HT-29 (cell line): ENCODE data around the gene PLA2G6. TPM values are rescaled to one million over a fixed set of nuclear protein-coding genes. Genes with fewer than 3 reads are reported as not detected.

Experiments used
- DNase-seq: peaks from one replicate; pipeline ENCODE4 v3.0.0-alpha.2; 2015; ENCODE audit warnings: low spot score
- total RNA-seq: library from RNA; depleted of rRNA; stranded (reverse); fragments of >200 nt; shearing (Covaris generic); gene quantifications from 2 replicates; pipeline ENCODE4 v1.2.3, GENCODE V29; 2014

PLA2G6 gene
- total RNA-seq, 1 experiment from 2014 or later = 16.1 TPM

- DNase-seq = peak; percentile 71
Measured at GRCh38 chr22:38110008-38110862, 71.4 kb downstream of the PLA2G6 start, which contains the start of gene BAIAP2L2. TSS of gene BAIAP2L2 (minus strand) at chr22:38110684. CDS start at chr22:38110525, 159 bp downstream.

- DNase-seq = peak; percentile 23
Measured at GRCh38 chr22:38109371-38110001, 72.1 kb downstream of the PLA2G6 start.

GRCh38 chr22:38108561-38109319, 72.9 kb downstream of the PLA2G6 start:
- no peak for DNase-seq

DNA sequence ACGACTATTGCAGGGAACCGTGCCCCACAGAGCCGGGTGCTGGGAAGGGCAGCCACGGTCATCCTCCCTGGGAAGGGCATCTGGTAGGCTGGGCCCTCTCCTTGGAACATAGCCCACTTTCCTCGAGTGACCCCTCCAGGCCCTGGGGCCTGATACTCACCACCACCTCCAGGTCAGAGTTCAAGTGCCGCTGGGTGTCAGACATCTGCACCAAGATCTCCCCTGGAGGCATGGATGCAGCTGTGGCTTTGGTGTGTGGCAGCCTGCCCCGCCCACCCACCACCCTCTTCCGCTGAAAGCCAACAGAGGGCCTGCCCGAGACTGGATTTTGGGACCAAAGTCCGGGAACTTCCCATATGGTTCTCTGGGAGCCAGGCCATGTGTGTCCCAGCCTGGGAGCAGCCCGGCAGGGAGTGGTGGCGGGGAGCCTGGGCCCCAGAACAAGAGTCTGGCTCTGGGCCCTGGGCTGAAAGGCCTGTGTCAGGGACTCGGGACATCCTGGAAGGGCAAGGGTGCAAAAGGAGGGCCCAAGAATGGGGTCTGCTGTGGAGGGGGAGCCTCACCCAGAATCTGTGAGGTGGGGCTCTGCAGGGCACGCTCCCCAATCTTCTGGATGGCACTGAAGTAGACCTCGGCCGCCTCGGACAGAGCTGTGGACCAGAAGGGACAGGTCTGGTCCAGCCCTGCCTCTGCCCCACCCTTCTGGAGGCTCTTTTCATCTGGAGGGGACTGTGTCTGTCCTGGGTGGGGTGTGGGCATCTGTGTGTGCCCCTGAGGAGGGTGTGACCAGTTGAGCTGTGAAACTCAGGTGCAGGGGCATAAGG, 73.7 kb downstream of the PLA2G6 start:
- DNase-seq = peak; percentile 69

DNA sequence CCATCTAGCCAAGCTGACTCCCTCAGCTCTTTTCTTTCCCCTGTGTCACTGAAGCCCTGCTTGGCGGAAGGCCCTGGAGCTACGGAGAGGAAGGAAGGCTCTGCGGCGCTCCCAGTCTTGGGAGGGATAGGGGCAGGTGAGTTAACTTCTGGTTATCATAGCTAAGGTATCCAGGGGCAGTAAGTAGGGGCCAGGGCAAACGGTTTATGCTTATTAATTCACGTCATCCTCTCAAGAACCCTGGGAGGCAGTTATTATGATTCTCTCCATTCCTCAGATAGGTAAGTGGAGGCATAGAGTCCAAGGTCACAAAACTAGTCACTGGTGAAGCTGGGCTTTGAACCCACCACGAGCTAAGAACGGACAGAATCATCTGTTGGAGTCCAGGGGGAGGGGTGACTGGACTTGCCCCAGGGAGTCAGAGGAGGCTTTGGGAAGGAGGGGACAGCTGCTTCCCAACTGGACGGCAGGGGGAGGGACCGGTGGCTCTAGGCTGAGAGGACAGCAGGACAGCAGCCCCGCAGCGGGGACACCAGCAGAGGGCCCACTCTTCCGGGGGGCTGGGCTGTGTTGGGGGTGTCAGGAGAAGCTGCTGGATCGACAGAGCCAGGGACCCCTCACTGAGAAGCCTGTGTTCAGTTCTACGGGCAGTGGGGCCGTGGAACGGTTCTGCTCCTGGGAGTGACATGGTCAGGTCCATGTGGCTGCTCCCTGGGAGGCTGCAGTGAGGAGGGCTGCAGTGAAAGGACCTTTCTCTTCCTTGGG, 74.6 kb downstream of the PLA2G6 start:
- no peak for DNase-seq

DNA sequence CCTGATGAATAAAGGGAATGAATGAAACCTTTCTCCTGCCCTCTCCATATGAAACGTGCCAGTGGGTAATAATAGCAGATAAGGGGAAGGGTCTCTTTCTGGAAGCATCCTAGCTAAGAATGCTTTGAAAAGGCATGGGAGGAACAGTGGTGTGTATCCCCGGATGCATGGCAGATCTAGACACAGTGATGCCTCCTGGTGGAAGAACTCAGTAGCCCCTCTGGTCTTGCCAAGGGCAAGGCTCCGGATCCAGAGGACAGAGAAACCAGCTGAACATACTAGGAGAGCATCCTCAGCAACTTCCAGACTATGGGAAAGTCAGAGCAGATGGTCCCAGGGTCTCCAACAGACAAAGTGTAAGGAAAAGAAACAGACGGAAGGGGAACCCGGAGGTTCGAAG, 77.5 kb downstream of the PLA2G6 start:
- DNase-seq = no peak

DNA sequence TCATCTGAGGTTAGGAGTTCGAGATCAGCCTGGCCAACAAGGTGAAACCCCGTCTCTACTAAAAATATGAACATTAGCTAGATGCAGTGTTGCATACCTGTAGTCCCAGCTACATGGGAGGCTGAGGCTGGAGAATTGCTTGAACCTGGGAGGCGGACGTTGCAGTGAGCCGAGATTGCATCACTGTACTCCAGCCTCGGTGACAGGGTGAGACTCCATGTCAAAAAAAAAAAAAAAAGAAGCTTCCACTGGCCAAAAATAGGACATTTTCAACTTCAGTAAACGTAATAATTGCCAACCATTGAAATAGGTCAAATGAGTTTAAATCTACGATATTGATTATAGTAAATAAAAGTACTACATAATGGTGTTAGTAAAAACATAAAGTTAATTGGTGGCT, 78.0 kb downstream of the PLA2G6 start:
- no peak for DNase-seq

- DNase-seq = no peak
Measured at GRCh38 chr22:38098410-38099249, 83.0 kb downstream of the PLA2G6 start.

DNA sequence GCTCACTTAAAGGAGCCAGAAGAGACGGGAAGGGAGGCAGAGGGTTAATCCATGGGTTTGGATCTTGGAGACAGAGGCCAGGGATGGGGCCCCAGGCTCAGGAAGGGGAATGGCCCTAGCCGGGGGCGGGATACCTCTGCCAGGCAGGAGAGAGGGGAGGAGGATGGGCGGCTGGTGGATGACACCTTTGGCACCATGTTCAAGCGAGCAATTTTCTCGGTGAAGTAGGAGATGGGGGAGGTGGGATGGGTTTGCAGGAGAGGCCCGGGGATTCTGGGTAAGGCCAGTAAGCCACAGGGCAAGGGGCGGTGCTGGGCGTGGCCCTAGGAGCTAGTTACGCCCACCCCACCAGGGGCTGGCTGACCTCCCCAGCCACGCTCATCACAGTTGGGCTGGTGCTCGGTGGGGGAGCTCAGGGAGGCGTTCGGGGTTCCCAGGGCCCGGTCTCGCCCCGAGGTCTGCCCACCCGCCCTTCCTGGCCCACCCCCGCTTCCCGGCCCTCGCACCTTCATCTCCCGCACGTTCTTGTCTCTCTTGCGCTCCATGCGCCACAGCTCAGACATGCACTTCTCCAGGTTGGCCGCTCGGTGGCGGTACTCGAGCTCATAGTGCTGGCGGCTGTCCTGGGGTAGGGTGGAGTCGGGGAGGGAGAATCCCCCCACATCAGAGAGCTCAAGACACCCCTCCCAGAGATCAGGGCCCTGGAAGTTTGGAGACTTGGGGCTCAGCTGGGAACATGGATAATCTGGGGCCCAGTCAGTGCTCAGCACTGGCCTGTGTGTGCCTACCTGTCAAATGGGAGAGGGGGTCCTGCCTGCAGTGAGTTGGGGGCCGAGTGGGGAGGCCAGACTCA, 83.8 kb downstream of the PLA2G6 start:
- DNase-seq = no peak

DNA sequence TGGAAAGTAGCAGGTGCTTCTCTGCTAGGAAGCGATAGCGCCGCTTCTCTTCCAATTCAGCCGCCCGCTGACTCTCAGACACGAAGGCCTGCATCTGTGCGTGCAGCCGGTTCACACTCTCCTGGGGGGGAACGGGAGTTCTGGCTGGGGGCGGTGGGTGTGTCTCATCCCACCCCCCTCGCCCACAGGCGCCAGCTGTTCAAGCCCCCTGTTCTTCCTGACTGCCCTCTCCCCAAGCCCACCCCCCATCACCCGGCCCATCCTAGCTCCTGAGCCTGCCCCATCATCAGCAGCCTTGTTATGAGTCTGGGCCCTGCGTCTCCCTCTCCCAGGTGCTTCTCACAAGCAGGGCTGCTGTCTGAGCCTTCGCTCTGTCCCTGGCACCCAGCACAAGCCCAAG, 84.6 kb downstream of the PLA2G6 start:
- no peak for DNase-seq

DNA sequence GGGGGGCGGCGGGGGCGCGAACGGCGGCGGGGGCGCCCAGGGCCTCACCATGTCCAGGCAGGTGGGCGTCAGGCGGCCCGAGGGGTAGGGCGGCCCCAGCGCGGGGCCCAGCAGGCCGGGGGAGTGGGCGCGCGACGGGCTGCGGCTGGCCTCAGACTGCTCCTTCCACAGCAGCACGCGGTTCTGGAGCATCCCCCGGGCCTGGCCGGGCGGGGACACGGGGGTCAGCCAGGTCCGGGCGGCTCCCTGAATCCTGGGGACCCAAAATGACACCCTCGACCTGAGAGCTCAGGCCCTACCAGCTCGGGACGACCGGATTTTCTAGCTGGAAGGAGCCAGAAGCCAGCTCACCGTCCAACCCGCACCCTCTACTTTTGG, 92.2 kb downstream of the PLA2G6 start:
- no peak for DNase-seq

DNA sequence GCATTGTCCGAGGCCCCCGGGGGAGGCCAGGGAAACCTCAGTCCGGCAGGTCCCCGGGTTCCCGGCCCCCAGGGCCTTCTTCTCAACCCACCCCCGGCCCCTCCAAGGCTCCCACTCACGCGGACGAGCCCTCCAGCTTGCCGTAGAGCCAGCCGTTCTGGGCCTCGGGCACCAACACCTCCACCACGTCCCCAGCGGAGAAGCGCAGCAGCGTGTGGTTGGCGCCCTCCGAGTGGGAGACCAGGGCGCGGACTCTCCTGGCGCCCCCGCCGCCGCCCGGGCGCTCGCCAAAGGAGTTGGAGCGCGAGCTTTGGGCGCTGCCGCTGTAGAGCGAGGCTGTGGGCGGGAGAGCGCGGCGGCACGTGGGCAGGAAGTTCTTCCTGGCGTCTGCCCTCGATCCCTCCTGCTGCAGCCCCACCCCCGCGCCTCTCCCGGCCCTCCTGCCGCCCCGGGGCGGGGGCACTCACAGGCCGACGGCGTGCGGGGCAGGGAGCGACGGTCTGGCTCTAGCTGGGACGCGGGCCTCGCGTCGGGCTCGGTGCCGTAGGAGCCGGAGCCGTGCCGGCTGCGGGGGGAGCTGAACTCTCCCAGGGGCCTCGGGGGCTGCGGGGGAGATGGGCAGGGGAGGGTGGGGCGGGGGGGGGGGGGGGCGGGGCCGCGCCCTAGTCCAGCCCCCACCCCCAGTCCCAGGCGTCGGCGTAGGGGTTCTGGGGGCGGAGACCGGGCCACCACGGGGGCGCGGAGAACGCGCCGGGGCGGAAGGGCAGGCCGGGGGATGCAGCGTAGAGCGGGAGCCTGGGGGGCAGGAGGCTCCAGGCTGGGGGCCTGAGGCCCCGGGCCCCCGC, 92.8 kb downstream of the PLA2G6 start:
- no peak for DNase-seq

DNA sequence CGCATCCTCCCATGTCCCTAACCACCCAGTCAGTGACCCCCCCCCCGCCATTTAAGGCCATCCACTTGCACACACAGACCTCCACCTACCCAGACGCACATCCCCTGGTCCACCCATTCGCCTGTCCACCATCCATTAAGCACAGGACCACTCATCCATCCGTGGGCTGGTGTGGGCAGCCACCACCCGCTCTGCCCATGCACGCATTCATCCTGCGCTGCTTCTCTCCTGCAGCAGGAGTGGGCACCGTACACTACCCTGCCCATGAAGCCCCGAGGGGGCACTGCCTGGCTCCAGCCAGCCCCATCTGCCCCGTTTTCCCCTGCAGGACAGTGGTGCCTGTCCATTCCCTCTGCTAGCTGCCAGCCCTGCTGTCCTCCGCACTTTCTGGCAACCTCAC, 93.8 kb downstream of the PLA2G6 start:
- DNase-seq = no peak

DNA sequence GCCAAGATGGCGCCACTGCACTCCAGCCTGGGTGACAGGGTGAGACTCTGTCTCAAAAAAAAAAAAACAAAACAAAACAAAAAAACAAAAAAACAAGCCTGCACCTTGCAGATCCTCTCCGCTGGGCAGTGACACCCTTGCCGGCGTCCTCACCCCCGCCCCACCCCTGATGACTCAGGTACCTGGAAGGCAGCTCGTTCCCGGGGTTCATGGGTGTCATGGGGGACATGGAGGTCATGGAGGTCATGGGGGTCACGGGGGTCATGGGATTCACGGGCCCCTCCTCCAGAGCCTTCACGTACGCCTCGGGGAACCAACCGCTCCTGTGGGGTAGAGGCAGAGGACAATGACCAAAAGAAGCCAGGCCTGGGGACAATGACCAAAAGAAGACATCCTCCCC, 94.7 kb downstream of the PLA2G6 start:
- DNase-seq = no peak

GRCh38 chr22:38086001-38086845, 95.4 kb downstream of the PLA2G6 start:
- DNase-seq = no peak

DNA sequence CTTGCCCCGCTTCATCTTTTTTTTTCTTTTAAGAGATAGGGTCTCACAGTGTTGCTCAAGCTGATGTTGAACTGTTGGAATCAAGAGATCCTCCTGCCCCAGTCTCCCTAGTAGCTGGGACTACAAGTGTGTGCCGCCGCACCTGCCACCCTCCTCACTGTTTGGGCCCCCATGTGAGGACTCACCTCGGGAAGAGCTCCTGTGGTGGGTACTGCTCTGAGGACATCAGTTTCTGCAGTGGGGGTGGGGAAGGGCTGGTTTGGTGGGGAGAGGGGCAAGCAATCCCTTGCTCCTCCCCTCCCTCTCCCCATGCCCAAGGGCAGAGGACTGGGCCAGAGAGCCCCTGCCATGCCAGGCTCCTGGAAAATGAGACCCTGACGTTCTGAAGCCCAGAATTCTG, 96.1 kb downstream of the PLA2G6 start:
- no peak for DNase-seq

GRCh38 chr22:38085056-38085455, 96.6 kb downstream of the PLA2G6 start:
- no peak for DNase-seq
